GM21825 (cell line): ENCODE results near the gene RANGRF.

Experiments used
- ATAC-seq: cut with Tn5 transposase; IDR thresholded peaks from one replicate; pipeline ENCODE4 v1.9.1; 2021; ENCODE audit warnings: mild to moderate bottlenecking, moderate library complexity; ENCODE audit not compliant: unreplicated experiment

Gene RANGRF

GRCh38 chr17:8273884-8274444 is 14.5 kb upstream of the RANGRF start:
- ATAC-seq, result no peak

- ATAC-seq, result no peak
Observed at GRCh38 chr17:8274816-8275215, 13.7 kb upstream of the RANGRF start.

GRCh38 chr17:8275421-8276290 is 12.8 kb upstream of the RANGRF start:
- no peak for ATAC-seq

- ATAC-seq, result no peak
Observed at GRCh38 chr17:8277317-8277716, 11.2 kb upstream of the RANGRF start.

- ATAC-seq, result no peak
Observed at GRCh38 chr17:8282345-8282744, 6.1 kb upstream of the RANGRF start.

GRCh38 chr17:8283356-8283755 is 5.1 kb upstream of the RANGRF start:
- ATAC-seq, result no peak

- no peak for ATAC-seq
Observed at GRCh38 chr17:8284126-8284525, 4.3 kb upstream of the RANGRF start.

GRCh38 chr17:8285270-8286181 is 2.9 kb upstream of the RANGRF start:
- no peak for ATAC-seq

GRCh38 chr17:8287651-8288335 is 677 bp upstream of the RANGRF start:
- no peak for ATAC-seq

- ATAC-seq, result no peak
Observed at GRCh38 chr17:8289103-8289397, 580 bp downstream of the RANGRF start.

GRCh38 chr17:8290043-8290442 is 1.6 kb downstream of the RANGRF start:
- ATAC-seq, result no peak

- no peak for ATAC-seq
Observed at GRCh38 chr17:8292639-8293395, 4.3 kb downstream of the RANGRF start.

GRCh38 chr17:8294361-8294760 is 5.9 kb downstream of the RANGRF start:
- no peak for ATAC-seq

- ATAC-seq, result no peak
Observed at GRCh38 chr17:8294814-8295316, 6.4 kb downstream of the RANGRF start.

GRCh38 chr17:8300226-8300625 is 11.8 kb downstream of the RANGRF start:
- no peak for ATAC-seq

- ATAC-seq, result no peak
Observed at GRCh38 chr17:8300627-8301242, 12.3 kb downstream of the RANGRF start.

- ATAC-seq, result no peak
Observed at GRCh38 chr17:8310601-8311123, 22.2 kb downstream of the RANGRF start.

- no peak for ATAC-seq
Observed at GRCh38 chr17:8311131-8311790, 22.8 kb downstream of the RANGRF start.

- no peak for ATAC-seq
Observed at GRCh38 chr17:8312251-8312650, 23.8 kb downstream of the RANGRF start.
